SK-N-SH treated with all-trans-retinoic acid at 6 μM for 48 hours (cell line): ENCODE results near the gene AAR2.

Experiments
- ARNTL ChIP-seq: fragments of 450-650 bp; formaldehyde crosslinking; IDR thresholded peaks from 2 replicates; pipeline ENCODE4 v1.5.0; 2020; ENCODE audit warnings: low read depth, mild to moderate bottlenecking, moderate library complexity, borderline replicate concordance
- CREB5 ChIP-seq: fragments of 250-450 bp; sonication (Bioruptor Pico); IDR thresholded peaks from 2 replicates; pipeline ENCODE4 v1.5.1; 2020; ENCODE audit warnings: low read depth, mild to moderate bottlenecking, moderate library complexity
- PATZ1 ChIP-seq: fragments of 250-450 bp; sonication (Bioruptor Pico); IDR thresholded peaks from 2 replicates; pipeline ENCODE4 v1.8.0; 2020; ENCODE audit warnings: mild to moderate bottlenecking, moderate library complexity, borderline replicate concordance
- RARB ChIP-seq: fragments of 250-450 bp; sonication (Bioruptor Pico); IDR thresholded peaks from 2 replicates; pipeline ENCODE4 v1.8.0; 2021; ENCODE audit warnings: mild to moderate bottlenecking, moderate library complexity
- TSHZ2 ChIP-seq: fragments of 250-450 bp; sonication (Bioruptor Pico); IDR thresholded peaks from 2 replicates; pipeline ENCODE4 v1.5.0; 2020; ENCODE audit warnings: mild to moderate bottlenecking, moderate library complexity
- ZC3H10 ChIP-seq: fragments of 250-450 bp; sonication (Bioruptor Pico); IDR thresholded peaks from 2 replicates; pipeline ENCODE4 v1.5.1; 2021; ENCODE audit warnings: mild to moderate bottlenecking, moderate library complexity
- ZFP3 ChIP-seq: fragments of 250-450 bp; sonication (Bioruptor Pico); IDR thresholded peaks from 2 replicates; pipeline ENCODE4 v1.5.0; 2020; ENCODE audit warnings: mild to moderate bottlenecking, moderate library complexity
- ZNF70 ChIP-seq: fragments of 450-650 bp; formaldehyde crosslinking; IDR thresholded peaks from 2 replicates; pipeline ENCODE4 v1.5.0; 2020; ENCODE audit warnings: mild to moderate bottlenecking, moderate library complexity

- no peak for TF ChIP-seq ZFP3 (CRISPR knock-in tag)
- TF ChIP-seq PATZ1 (CRISPR knock-in tag) = no peak
- TF ChIP-seq CREB5 = no peak
- TF ChIP-seq RARB (CRISPR knock-in tag) = no peak
- no peak for TF ChIP-seq ZNF70 (CRISPR knock-in tag)
- TF ChIP-seq ZC3H10 (CRISPR knock-in tag) = no peak
- no peak for TF ChIP-seq ARNTL (CRISPR knock-in tag)
- no peak for TF ChIP-seq TSHZ2 (CRISPR knock-in tag)
These were observed 6.3 kb upstream of the AAR2 start for GRCh38 chr20:36230019-36230418.
